GM23338 (cell line): ENCODE results near the gene CT47B1. TPM values are rescaled to one million over a fixed set of nuclear protein-coding genes. Genes with fewer than 3 reads are reported as not detected.

Experiments
- ATAC-seq: fragments of 200-7000 bp; cut with Tn5 transposase; 3 replicates; pipeline ENCODE4 v1.9.1; 2020
- DNase-seq: peaks from one replicate; pipeline ENCODE4 v3.0.0-alpha.2; 2015; ENCODE audit warnings: low spot score
- H2AFZ ChIP-seq: fragments of 200-600 bp; sonication (generic); 2 replicates; pipeline ENCODE4 v1.8.0; 2016; ENCODE audit warnings: antibody characterized with exemption, mild to moderate bottlenecking, moderate library complexity
- H3F3A ChIP-seq: fragments of 200-600 bp; sonication (generic); replicated peaks from 2 replicates; pipeline ENCODE4 v1.8.0; 2017; ENCODE audit warnings: antibody characterized with exemption, mixed run types, low read depth
- H3K27ac ChIP-seq: fragments of 200-600 bp; sonication (generic); 2 replicates; pipeline ENCODE4 v1.6.1; 2016; ENCODE audit warnings: low read depth
- H3K27me3 ChIP-seq: fragments of 200-600 bp; sonication (generic); 2 replicates; pipeline ENCODE4 v1.8.0; 2016; ENCODE audit warnings: mild to moderate bottlenecking, mixed run types, moderate library complexity; ENCODE audit not compliant: insufficient read depth
- H3K36me3 ChIP-seq: fragments of 200-600 bp; sonication (generic); 2 replicates; pipeline ENCODE4 v1.8.0; 2016; ENCODE audit warnings: mild to moderate bottlenecking; ENCODE audit not compliant: insufficient read depth
- H3K4me1 ChIP-seq: fragments of 200-600 bp; sonication (generic); 2 replicates; pipeline ENCODE4 v1.8.0; 2016; ENCODE audit warnings: mild to moderate bottlenecking, moderate library complexity; ENCODE audit not compliant: insufficient read depth
- H3K4me2 ChIP-seq: fragments of 200-600 bp; sonication (generic); 2 replicates; pipeline ENCODE4 v1.7.1; 2017; ENCODE audit warnings: mixed run types
- H3K4me3 ChIP-seq: fragments of 200-600 bp; sonication (generic); 2 replicates; pipeline ENCODE4 v1.6.1; 2016; ENCODE audit warnings: mixed run types
- H3K79me2 ChIP-seq: fragments of 200-600 bp; sonication (generic); replicated peaks from 2 replicates; pipeline ENCODE4 v1.8.0; 2017; ENCODE audit warnings: mild to moderate bottlenecking; ENCODE audit not compliant: insufficient read depth
- H3K9me2 ChIP-seq: fragments of 200-600 bp; sonication (generic); 2 replicates; pipeline ENCODE4 v1.8.0; 2017; ENCODE audit not compliant: insufficient read depth
- H4K20me1 ChIP-seq: fragments of 200-600 bp; sonication (generic); replicated peaks from 2 replicates; pipeline ENCODE4 v1.8.0; 2017; ENCODE audit warnings: mild to moderate bottlenecking; ENCODE audit not compliant: insufficient read depth
- H3K27ac Mint-ChIP-seq: 2 replicates; pipeline ENCODE4 v1.8.0; 2020; ENCODE audit warnings: inconsistent platforms, mild to moderate bottlenecking, moderate library complexity, mixed read lengths
- H3K27me3 Mint-ChIP-seq: 3 replicates; pipeline ENCODE4 v1.8.0; 2022; ENCODE audit warnings: low read depth, mild to moderate bottlenecking, moderate library complexity, mixed read lengths, inconsistent platforms; ENCODE audit not compliant: insufficient read depth, poor library complexity
- H3K36me3 Mint-ChIP-seq: 3 replicates; pipeline ENCODE4 v1.8.0; 2021; ENCODE audit warnings: low read depth, mild to moderate bottlenecking, inconsistent platforms, moderate library complexity, mixed read lengths
- H3K4me1 Mint-ChIP-seq: 3 replicates; pipeline ENCODE4 v1.8.0; 2020; ENCODE audit warnings: mild to moderate bottlenecking, inconsistent platforms, mixed read lengths
- H3K4me3 Mint-ChIP-seq: 3 replicates; pipeline ENCODE4 v1.8.0; 2021; ENCODE audit warnings: moderate library complexity, mild to moderate bottlenecking, inconsistent platforms, mixed read lengths
- H3K9me3 Mint-ChIP-seq: 3 replicates; pipeline ENCODE4 v1.8.0; 2020; ENCODE audit warnings: moderate library complexity, mild to moderate bottlenecking, inconsistent platforms, mixed read lengths
- CREB1 ChIP-seq: fragments of 250-450 bp; sonication (Bioruptor Pico); IDR thresholded peaks from 2 replicates; pipeline ENCODE4 v1.5.0; 2020; ENCODE audit warnings: low read depth, mild to moderate bottlenecking, moderate library complexity
- CTCF ChIP-seq, 2 experiments: fragments of 200-600 bp in 1 of 2; sonication (generic) in 1 of 2; conservative IDR thresholded peaks; 2 replicates each; pipeline versions ENCODE4 v1.5.1 to v1.6.1; 2016 to 2017; ENCODE audit warnings: antibody characterized with exemption in 2 of 2, low read depth in 2 of 2, mild to moderate bottlenecking in 2 of 2, moderate library complexity in 1 of 2
- ETS1 ChIP-seq: IDR thresholded peaks from 2 replicates; pipeline ENCODE4 v1.6.1; 2016; ENCODE audit warnings: antibody characterized with exemption
- EZH2 ChIP-seq: fragments of 200-600 bp; sonication (generic); IDR thresholded peaks from one replicate; pipeline ENCODE4 v1.8.0; 2017; ENCODE audit warnings: antibody characterized with exemption, mild to moderate bottlenecking, low read depth; ENCODE audit not compliant: unreplicated experiment
- EZH2phosphoT487 ChIP-seq: fragments of 200-600 bp; sonication (generic); IDR thresholded peaks from one replicate; pipeline ENCODE4 v1.8.1; 2018; ENCODE audit warnings: antibody characterized with exemption; ENCODE audit not compliant: unreplicated experiment
- JUNB ChIP-seq: IDR thresholded peaks from one replicate; pipeline ENCODE4 v1.6.1; 2016; ENCODE audit warnings: antibody characterized with exemption; ENCODE audit not compliant: unreplicated experiment
- NANOG ChIP-seq: IDR thresholded peaks from 2 replicates; pipeline ENCODE4 v1.6.1; 2016; ENCODE audit warnings: antibody characterized with exemption, borderline replicate concordance
- POLR2AphosphoS5 ChIP-seq: IDR thresholded peaks from 2 replicates; pipeline ENCODE4 v1.6.1; 2016; ENCODE audit warnings: antibody characterized with exemption, low read depth
- STAT1 ChIP-seq: IDR thresholded peaks from one replicate; pipeline ENCODE4 v1.6.1; 2016; ENCODE audit warnings: antibody characterized with exemption; ENCODE audit not compliant: unreplicated experiment
- ZNF331 ChIP-seq: fragments of 250-450 bp; sonication (Bioruptor Pico); IDR thresholded peaks from 2 replicates; pipeline ENCODE4 v1.5.0; 2020; ENCODE audit warnings: low read depth, mild to moderate bottlenecking, moderate library complexity
- ZNF462 ChIP-seq: fragments of 250-450 bp; sonication (Bioruptor Pico); IDR thresholded peaks from 2 replicates; pipeline ENCODE4 v1.5.0; 2020; ENCODE audit warnings: mild to moderate bottlenecking, moderate library complexity
- polyA plus RNA-seq: library from polyadenylated mRNA; unstranded; fragments of >200 nt; fragmentation: Nextera tagmentation; extraction: Ambion mirVana; gene quantifications from 2 replicates; pipeline ENCODE4 v1.2.1, GENCODE V29; 2016
- total RNA-seq: library from RNA; depleted of rRNA; stranded (reverse); fragments of >200 nt; shearing (Covaris generic); gene quantifications from 2 replicates; pipeline ENCODE4 v1.2.3, GENCODE V29; 2014

Gene CT47B1
- total and polyA plus RNA-seq, 2 experiments from 2014 or later, result not detected

- H3K4me3 ChIP-seq, result no peak overlapping the region
- Mint-ChIP-seq H3K4me3 (no peak overlapping the region), H3K4me1 (no peaks in the 10 kb centered on the region), H3K27me3 (peaks cover 57% of the 10 kb centered on the region), H3K36me3 (no peaks in the 10 kb centered on the region), H3K9me3 (no peaks in the 10 kb centered on the region), H3K27ac (no peak overlapping the region)
- ATAC-seq, result no peak
- H3K79me2 ChIP-seq, result no peaks in the 10 kb centered on the region
- H3F3A ChIP-seq, result no peaks in the 10 kb centered on the region
- H3K36me3 ChIP-seq, result no peaks in the 10 kb centered on the region
- no peak for TF ChIP-seq CTCF (conservative IDR thresholded peaks at IDR 0.05; ENCODE audit: low read depth in 2 of 2)
- no peak for DNase-seq
- no peak overlapping the region for H2AFZ ChIP-seq
- H3K4me1 ChIP-seq, result no peaks in the 10 kb centered on the region
- H3K9me2 ChIP-seq, result no peaks in the 10 kb centered on the region
- H3K4me2 ChIP-seq, result no peak overlapping the region
- H3K27ac ChIP-seq, result no peak overlapping the region
- H4K20me1 ChIP-seq, result no peaks in the 10 kb centered on the region
- peaks cover 85% of the 10 kb centered on the region for H3K27me3 ChIP-seq
Measured at GRCh38 chrX:120824021-120824420, 51.6 kb downstream of the CT47B1 start.

- Histone ChIP-seq H3K79me2 (no peaks in the 10 kb centered on the region), H3K4me3 (no peak overlapping the region), H3F3A (no peaks in the 10 kb centered on the region), H3K4me1 (no peaks in the 10 kb centered on the region), H3K27ac (no peak overlapping the region), H3K36me3 (no peaks in the 10 kb centered on the region), H4K20me1 (no peaks in the 10 kb centered on the region), H3K9me2 (no peaks in the 10 kb centered on the region), H3K4me2 (no peak overlapping the region), H2AFZ (no peak overlapping the region), H3K27me3 (peaks cover 88% of the 10 kb centered on the region)
- Mint-ChIP-seq H3K36me3 (no peaks in the 10 kb centered on the region), H3K4me1 (no peaks in the 10 kb centered on the region), H3K27ac (no peak overlapping the region), H3K9me3 (no peaks in the 10 kb centered on the region), H3K27me3 (peaks cover 54% of the 10 kb centered on the region), H3K4me3 (no peak overlapping the region)
- no peak for DNase-seq
- no peak for ATAC-seq
- TF ChIP-seq NANOG, result no peak
- TF ChIP-seq EZH2, result no peak
- TF ChIP-seq STAT1, result no peak
- no peak for TF ChIP-seq ZNF462 (CRISPR knock-in tag)
- TF ChIP-seq JUNB, result no peak
- TF ChIP-seq CREB1 (CRISPR knock-in tag), result no peak
- TF ChIP-seq ZNF331 (CRISPR knock-in tag), result no peak
- TF ChIP-seq POLR2AphosphoS5, result no peak
- no peak for TF ChIP-seq ETS1
- no peak for TF ChIP-seq CTCF (conservative IDR thresholded peaks at IDR 0.05; ENCODE audit: low read depth in 2 of 2)
- TF ChIP-seq EZH2phosphoT487, result no peak
Measured at GRCh38 chrX:120823556-120823955, 52.1 kb downstream of the CT47B1 start.
